Measurements from ENCODE around the gene CCNF.

The CCNF gene

DNA sequence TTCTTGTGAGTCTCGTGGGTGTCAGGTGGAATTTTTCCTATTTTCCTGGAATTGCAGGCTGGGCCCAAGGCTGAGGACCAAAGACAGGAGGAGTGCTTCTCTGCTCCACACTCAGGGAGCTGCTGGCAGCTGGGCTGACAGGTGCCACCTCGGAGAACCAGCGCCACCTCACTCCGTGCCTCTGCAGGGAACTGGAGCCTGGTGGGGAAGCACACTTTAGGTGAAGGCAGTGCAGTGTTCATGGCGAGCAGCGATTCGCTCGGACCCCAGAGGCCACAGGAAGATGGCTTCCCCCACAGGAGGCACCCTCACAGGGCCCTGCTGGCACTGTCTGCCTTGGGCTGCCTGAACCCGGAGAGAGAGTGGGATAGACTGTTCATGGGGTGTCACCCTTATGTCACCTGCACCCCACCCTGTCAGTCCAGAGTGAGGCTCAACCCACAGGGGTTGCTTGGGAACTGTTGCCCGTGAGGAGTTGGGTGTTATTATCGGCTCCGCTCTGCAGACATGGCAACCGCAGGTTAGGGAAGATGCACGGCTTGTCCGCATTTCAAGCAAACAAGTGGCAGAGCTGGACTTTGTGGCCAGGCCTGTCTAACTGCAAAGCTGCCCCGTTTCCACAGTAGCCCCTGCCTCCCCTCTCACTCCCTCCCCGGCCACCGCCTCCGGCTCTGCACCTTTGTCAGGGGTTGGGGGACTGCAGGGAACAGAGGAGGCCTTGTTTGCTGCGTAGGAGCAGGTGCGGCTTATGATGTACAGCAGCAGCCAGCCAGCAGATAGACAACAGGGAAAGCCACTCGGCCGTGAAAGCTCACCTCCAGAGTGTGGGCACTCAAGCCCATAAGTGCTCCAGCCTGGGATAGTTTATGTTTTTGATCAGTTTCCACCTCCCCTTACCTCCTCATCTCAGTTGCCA is 61.2 kb downstream of the CCNF start:
- Mint-ChIP-seq H3K36me3 (no peaks in the 10 kb centered on the region), H3K4me3 (no peak overlapping the region), H3K27ac (no peak overlapping the region), H3K9me3 (ENCODE audit: low read depth) (no peaks in the 10 kb centered on the region), H3K27me3 (no peaks in the 10 kb centered on the region), H3K4me1 (ENCODE audit: low read depth) (peaks cover 12% of the 10 kb centered on the region)

DNA sequence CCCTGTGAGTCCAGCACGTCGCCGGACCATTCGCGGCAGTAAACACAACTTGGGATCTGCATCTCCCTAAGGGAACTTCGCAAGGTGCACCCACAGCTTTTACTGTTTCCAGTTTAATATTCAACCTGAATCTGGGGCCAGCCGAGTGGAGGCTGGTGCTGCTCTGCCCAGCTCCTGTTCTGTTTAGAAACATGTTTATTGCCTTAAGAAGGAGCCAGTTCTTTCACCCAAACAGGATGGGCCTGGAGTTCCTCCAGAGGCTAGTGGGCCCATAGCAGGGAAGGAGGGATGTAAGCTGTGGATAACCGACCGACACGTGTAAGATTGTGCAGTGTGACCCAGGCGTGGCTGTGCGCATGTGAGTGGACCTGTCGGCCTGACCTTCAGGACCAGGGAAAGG is 63.0 kb downstream of the CCNF start:
- no peaks in the 10 kb centered on the region for H3K9me3 Mint-ChIP-seq (ENCODE audit: low read depth)
- H3K27me3 Mint-ChIP-seq, result no peaks in the 10 kb centered on the region
- H3K4me3 Mint-ChIP-seq, result no peak overlapping the region
- peaks cover 4% of the 10 kb centered on the region for H3K4me1 Mint-ChIP-seq (ENCODE audit: low read depth)
- H3K36me3 Mint-ChIP-seq, result no peaks in the 10 kb centered on the region
- H3K27ac Mint-ChIP-seq, result no peak overlapping the region

DNA sequence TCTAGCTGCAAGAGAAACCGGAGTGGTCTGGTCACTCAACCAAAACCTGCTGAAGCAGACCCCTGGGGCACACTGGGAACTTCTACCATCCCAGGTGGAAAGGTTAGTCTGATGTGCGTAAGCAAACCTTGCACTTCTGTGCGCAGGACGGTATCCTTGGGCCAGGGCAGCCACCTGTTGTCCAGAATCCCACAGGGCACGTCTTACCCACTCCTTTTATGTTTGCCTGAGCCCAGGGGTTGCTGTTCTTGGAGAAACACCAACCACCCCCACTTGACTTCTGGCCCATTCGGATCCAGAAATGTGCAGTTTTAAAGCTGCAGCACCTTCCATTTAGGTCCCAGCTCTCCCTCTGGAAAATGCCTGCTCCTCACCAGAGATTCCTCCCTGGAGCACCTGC is 64.4 kb downstream of the CCNF start:
- Mint-ChIP-seq H3K27me3 (no peaks in the 10 kb centered on the region), H3K9me3 (ENCODE audit: low read depth) (no peaks in the 10 kb centered on the region), H3K4me1 (ENCODE audit: low read depth) (no peaks in the 10 kb centered on the region), H3K36me3 (no peaks in the 10 kb centered on the region), H3K27ac (no peak overlapping the region), H3K4me3 (no peak overlapping the region)

DNA sequence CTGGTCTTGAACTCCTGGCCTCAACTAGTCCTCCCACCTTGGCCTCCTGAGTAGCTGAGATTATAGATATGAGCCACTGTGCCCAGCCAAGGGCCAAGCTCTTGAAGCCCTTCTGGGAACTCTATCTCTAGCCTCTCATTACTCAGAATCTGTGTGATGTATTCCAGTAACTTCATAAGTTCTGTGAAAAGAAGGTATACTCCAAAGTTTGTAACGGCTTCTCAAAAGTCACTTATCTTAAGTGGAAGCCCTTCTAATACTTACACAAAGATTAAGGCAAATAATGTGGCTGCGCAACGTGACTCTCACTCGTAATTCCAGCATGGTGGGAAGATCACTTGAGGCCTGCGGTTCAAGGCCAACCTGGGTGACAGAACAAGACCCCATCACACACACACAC is 65.4 kb downstream of the CCNF start:
- Mint-ChIP-seq H3K27ac (no peak overlapping the region), H3K36me3 (no peaks in the 10 kb centered on the region), H3K9me3 (ENCODE audit: low read depth) (no peaks in the 10 kb centered on the region), H3K4me1 (ENCODE audit: low read depth) (no peaks in the 10 kb centered on the region), H3K27me3 (no peaks in the 10 kb centered on the region), H3K4me3 (no peak overlapping the region)

DNA sequence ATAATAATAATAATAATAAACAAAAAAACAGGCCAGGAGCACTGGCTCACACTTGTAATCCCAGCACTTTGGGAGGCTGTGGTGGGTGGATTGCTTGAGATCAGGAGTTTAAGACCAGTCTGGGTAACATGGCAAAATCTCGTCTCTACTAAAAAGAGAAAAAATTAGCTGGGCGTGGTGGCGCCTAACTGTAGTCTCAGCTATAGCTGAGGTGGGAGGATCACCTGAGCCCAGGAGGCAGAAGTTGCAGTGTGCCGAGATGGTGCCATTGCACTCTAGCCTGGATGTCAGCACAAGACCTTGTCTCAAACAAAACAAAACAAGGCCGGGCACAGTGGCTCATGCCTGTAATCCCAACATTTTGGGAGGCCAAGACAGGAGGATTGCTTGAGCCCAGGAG is 65.8 kb downstream of the CCNF start:
- Mint-ChIP-seq H3K27me3 (no peaks in the 10 kb centered on the region), H3K4me3 (no peak overlapping the region), H3K9me3 (ENCODE audit: low read depth) (no peaks in the 10 kb centered on the region), H3K4me1 (ENCODE audit: low read depth) (no peaks in the 10 kb centered on the region), H3K36me3 (no peaks in the 10 kb centered on the region), H3K27ac (no peak overlapping the region)

DNA sequence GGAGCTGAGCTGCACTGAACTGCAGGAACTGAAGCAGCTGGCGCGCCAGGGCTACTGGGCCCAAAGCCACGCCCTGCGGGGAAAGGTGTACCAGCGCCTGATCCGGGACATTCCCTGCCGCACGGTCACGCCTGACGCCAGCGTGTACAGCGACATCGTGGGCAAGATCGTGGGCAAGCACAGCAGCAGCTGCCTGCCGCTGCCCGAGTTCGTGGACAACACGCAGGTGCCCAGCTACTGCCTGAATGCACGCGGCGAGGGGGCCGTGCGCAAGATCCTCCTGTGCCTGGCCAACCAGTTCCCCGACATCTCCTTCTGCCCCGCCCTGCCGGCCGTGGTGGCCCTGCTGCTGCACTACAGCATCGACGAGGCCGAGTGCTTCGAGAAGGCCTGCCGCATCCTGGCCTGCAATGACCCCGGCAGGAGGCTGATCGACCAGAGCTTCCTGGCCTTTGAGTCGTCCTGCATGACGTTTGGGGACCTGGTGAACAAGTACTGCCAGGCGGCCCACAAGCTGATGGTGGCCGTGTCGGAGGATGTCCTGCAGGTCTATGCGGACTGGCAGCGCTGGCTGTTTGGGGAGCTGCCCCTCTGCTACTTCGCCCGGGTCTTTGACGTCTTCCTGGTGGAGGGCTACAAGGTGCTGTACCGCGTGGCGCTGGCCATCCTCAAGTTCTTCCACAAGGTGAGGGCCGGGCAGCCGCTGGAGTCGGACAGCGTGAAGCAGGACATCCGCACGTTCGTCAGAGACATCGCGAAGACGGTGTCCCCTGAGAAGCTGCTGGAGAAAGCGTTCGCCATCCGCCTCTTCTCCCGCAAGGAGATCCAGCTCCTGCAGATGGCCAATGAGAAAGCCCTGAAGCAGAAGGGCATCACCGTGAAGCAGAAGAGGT is 67.2 kb downstream of the CCNF start:
- H3K27ac Mint-ChIP-seq, result no peak overlapping the region
- H3K4me1 Mint-ChIP-seq (ENCODE audit: low read depth), result no peaks in the 10 kb centered on the region
- no peaks in the 10 kb centered on the region for H3K9me3 Mint-ChIP-seq (ENCODE audit: low read depth)
- H3K36me3 Mint-ChIP-seq, result no peaks in the 10 kb centered on the region
- H3K27me3 Mint-ChIP-seq, result no peaks in the 10 kb centered on the region
- H3K4me3 Mint-ChIP-seq, result no peak overlapping the region

DNA sequence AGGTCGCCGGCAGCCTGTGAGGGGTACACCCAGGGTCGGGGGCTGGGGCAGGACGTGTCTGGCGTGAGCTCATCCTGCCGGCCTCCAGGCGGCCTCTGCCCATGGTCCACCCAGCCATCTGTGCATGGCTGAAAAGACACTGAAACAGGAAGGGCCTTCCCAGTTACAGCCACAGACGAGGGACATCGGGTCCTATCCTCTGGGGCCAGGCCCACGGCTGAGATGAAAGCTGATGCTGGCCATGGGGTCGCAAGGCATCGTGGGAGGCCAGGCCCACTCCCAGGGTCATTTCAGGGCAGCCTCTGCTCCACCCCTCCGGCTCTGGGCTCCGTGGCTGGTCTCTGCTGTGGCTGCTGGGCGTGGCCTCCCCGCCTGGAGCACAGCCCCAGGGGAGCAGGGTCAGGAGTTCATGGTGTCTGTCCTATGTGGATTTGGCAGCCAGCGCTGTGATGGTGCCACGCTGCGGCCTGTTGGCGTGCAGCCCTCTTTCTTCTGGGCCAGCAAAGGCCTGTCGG is 67.9 kb downstream of the CCNF start:
- no peaks in the 10 kb centered on the region for H3K4me1 Mint-ChIP-seq (ENCODE audit: low read depth)
- no peak overlapping the region for H3K4me3 Mint-ChIP-seq
- H3K27me3 Mint-ChIP-seq, result no peaks in the 10 kb centered on the region
- no peak overlapping the region for H3K27ac Mint-ChIP-seq
- H3K36me3 Mint-ChIP-seq, result no peaks in the 10 kb centered on the region
- no peaks in the 10 kb centered on the region for H3K9me3 Mint-ChIP-seq (ENCODE audit: low read depth)

DNA sequence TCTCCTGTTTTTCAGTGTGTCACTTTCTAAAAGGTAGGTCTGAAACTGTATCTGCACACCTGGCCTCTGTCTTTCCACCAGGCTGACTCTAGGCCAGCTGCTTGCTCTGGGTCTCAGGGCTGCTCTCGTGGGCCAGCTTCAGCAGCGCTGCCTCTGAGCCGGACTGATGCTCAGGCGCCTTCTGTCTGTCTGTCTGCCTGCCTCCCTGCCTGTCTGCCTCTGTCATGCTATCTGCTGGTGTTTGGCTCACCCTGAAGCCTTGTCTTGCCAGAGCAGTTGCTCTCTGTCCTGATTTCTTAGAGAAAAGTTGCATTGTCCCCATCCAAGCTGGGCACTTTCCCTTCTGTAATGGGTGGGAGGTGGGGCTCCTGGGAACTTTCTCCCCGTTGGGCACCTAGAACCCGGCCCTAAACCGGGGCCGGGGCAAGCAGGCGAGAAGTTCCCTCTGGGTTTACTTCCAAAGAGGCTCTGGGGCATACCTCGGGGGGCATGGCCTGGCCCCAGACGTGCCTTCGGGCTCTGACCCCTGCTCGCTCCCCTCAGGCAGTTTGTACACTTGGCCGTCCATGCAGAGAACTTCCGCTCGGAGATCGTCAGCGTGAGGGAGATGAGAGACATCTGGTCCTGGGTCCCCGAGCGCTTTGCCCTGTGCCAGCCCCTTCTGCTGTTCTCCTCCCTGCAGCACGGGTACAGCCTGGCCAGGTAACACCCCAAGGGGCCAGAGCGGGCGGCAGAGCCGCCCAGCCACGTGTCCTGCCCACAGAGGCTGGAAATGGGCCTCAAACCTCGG is 68.6 kb downstream of the CCNF start:
- Mint-ChIP-seq H3K4me3 (no peak overlapping the region), H3K4me1 (ENCODE audit: low read depth) (no peaks in the 10 kb centered on the region), H3K36me3 (no peaks in the 10 kb centered on the region), H3K9me3 (ENCODE audit: low read depth) (no peaks in the 10 kb centered on the region), H3K27me3 (no peaks in the 10 kb centered on the region), H3K27ac (no peak overlapping the region)

DNA sequence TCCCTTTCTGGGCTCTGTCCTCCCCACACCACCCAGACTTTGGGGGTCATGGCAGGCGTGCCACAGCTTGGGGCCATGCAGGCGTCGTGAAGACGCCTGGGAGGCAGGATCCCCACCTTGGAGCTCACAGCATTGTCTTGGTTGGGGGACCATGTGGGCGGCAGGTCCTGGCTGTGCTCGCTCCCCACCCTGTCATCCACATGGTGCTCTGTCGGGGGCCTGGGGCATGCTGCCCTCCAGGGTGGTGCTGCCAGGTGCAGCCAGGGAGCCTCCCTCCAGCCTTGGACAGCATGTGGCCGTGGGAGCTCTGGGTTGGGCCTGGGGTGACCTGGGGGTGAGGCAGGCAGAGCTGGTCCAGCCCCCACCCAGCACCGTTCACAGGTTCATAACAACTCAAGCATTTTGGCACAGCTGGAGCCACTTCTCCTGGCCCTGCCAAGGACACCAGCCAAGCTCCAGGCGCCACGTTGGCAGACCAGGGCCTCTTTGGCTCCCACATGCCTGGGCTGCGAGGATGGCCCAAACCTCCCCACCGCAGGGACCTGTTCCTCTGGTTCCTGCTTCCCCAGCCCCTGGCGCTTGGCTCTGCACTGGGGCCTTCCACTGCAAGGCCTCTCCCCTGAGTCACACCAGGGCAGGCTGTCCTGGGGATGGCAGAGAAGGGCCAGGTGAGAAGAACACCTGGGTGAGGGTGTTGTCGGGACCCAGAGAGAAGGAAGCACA is 69.4 kb downstream of the CCNF start:
- Mint-ChIP-seq H3K27me3 (no peaks in the 10 kb centered on the region), H3K4me3 (no peak overlapping the region), H3K36me3 (no peaks in the 10 kb centered on the region), H3K4me1 (ENCODE audit: low read depth) (no peaks in the 10 kb centered on the region), H3K9me3 (ENCODE audit: low read depth) (no peaks in the 10 kb centered on the region), H3K27ac (no peak overlapping the region)

DNA sequence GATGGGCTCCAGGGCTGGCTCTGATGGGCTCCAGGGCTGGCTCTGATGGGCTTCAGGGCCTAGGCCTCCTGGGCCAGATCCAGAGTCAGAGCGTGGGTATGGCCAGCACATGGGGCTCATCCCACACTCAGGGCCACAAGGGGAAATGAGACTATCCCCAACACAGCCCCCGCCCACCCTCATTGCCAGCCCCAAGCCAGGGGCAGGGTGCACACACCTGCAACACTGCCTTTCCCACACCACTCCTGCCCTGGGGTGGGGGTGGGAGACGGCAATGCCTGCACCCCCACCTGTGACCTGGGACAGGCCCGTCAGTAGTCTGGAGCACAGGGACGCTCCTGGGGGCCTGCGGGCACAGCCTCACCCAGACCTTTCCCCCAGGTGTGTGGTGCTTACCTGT is 70.2 kb downstream of the CCNF start:
- no peaks in the 10 kb centered on the region for H3K4me1 Mint-ChIP-seq (ENCODE audit: low read depth)

DNA sequence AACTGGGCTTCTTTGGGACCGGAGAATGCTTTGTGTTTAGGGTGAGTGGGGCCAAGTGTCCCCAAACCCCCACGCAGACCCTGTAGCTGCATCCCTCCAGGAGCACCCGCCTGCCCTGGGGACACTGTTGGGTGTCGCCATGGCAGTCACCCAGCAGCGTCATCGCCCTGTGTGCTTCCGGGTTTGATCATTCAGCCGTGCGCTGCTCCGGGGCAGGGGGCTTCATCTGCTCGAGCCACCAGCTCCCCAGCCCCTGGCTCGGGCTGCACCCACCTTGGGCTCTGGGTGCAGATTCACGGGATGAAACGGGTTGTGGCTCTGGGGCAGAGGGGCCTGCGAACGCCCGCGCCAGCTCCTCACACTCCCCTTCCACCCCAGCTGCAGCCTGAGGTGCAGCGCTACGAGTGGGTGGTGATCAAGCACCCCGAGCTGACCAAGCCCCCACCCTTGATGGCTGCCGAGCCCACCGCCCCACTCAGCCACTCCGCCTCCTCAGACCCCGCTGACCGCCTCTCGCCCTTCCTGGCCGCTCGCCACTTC is 70.7 kb downstream of the CCNF start:
- no peaks in the 10 kb centered on the region for H3K4me1 Mint-ChIP-seq (ENCODE audit: low read depth)
- no peaks in the 10 kb centered on the region for H3K9me3 Mint-ChIP-seq (ENCODE audit: low read depth)
- H3K27ac Mint-ChIP-seq, result no peak overlapping the region
- H3K4me3 Mint-ChIP-seq, result no peak overlapping the region
- no peaks in the 10 kb centered on the region for H3K36me3 Mint-ChIP-seq
- H3K27me3 Mint-ChIP-seq, result no peaks in the 10 kb centered on the region

More for the DNA sequence above, 70.2 kb downstream of the CCNF start:
- no peak overlapping the region for H3K27ac Mint-ChIP-seq
- no peaks in the 10 kb centered on the region for H3K9me3 Mint-ChIP-seq (ENCODE audit: low read depth)
- H3K36me3 Mint-ChIP-seq, result no peaks in the 10 kb centered on the region
- H3K4me3 Mint-ChIP-seq, result no peak overlapping the region
- H3K27me3 Mint-ChIP-seq, result no peaks in the 10 kb centered on the region

DNA sequence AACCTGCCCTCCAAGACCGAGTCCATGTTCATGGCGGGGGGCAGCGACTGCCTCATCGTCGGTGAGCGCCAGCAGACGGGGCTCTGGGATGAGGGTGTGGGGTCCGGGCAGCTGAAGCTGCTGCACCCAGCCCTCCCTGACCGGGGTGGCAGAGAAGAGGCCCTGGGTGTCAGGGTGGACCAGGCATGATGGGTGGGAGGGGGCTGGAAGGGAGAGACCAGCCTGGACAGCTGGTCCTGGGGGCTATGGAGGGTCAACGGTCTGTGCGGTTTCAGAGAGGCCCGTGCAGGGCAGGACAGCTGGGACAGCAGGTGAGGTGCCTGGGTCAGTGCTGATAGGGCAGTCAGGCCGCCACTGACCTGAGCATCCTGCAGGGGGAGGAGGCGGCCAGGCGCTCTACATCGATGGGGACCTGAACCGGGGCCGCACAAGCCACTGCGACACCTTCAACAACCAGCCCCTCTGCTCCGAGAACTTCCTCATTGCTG is 71.2 kb downstream of the CCNF start:
- H3K4me3 Mint-ChIP-seq, result no peak overlapping the region
- no peaks in the 10 kb centered on the region for H3K27me3 Mint-ChIP-seq
- H3K27ac Mint-ChIP-seq, result no peak overlapping the region
- H3K9me3 Mint-ChIP-seq (ENCODE audit: low read depth), result no peaks in the 10 kb centered on the region
- no peaks in the 10 kb centered on the region for H3K36me3 Mint-ChIP-seq
- no peaks in the 10 kb centered on the region for H3K4me1 Mint-ChIP-seq (ENCODE audit: low read depth)

DNA sequence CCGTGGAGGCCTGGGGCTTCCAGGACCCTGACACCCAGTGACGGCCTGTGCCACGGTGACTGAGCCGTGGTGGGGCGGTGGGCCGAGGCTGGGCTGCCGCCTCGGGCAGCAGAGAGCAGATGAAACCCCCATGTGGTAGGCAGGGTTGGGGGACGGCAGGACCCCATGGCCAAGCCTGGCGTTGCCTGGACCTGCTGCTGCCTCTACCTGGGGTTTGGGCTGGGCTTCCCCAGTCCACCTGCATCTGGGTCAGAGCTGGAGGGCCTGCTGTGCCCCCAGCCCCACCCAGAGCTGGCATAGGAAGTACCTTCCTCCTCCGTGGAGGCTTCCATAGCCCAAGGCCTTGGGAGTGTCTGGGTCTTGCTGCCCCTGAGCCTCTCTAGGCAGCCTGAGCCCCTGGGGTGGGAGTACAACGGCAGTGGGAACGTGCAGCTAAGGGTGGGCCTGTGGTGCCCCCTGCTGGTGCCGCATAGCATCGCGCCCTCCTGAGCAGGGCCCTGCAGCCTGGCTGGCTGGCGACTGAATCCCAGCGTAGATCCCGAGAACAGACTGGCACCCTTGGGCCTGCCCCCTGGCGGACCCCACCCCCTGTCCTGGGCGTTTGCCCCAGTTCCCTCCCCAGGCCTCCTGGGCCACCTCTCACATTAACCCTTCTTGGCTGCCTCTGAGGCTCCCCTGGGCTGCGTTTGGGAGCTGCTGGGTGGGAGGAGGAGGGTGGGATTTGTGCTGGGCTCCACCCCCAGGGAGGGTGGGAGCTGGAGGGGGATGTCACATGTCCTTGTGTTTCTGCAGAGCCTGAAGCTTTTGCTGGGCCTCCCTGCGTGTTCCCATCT is 71.9 kb downstream of the CCNF start:
- H3K27me3 Mint-ChIP-seq, result no peaks in the 10 kb centered on the region
- H3K36me3 Mint-ChIP-seq, result no peaks in the 10 kb centered on the region
- no peaks in the 10 kb centered on the region for H3K9me3 Mint-ChIP-seq (ENCODE audit: low read depth)
- no peaks in the 10 kb centered on the region for H3K4me1 Mint-ChIP-seq (ENCODE audit: low read depth)
- H3K4me3 Mint-ChIP-seq, result no peak overlapping the region
- no peak overlapping the region for H3K27ac Mint-ChIP-seq
